AG09309 (cell line): ENCODE results near the gene RPS6KA2.

Experiments
- DNase-seq: peaks from one replicate; pipeline ENCODE4 v3.0.0-alpha.2; 2010; ENCODE audit warnings: low read depth
- H3K4me3 ChIP-seq: 2 replicates; pipeline ENCODE4 v1.5.1; 2011; ENCODE audit warnings: mild to moderate bottlenecking, low read depth, low read length, moderate library complexity; ENCODE audit not compliant: control insufficient read depth
- CTCF ChIP-seq: IDR thresholded peaks from 2 replicates; pipeline ENCODE4 v1.5.1; 2011; ENCODE audit warnings: mild to moderate bottlenecking, low read depth, low read length, inconsistent platforms; ENCODE audit not compliant: insufficient read depth, control insufficient read depth; ENCODE audit errors: missing control alignments

Gene RPS6KA2

GRCh38 chr6:166613027-166613426 lies 14.0 kb downstream of the RPS6KA2 start:
- no peak overlapping the region for H3K4me3 ChIP-seq
- no peak for DNase-seq
- no peak for TF ChIP-seq CTCF

GRCh38 chr6:166612471-166612881 lies 14.6 kb downstream of the RPS6KA2 start:
- no peak overlapping the region for H3K4me3 ChIP-seq
- no peak for TF ChIP-seq CTCF
- DNase-seq, result no peak

GRCh38 chr6:166611631-166612030 lies 15.4 kb downstream of the RPS6KA2 start:
- TF ChIP-seq CTCF, result no peak
- H3K4me3 ChIP-seq, result no peak overlapping the region
- no peak for DNase-seq

- no peak for TF ChIP-seq CTCF
- no peak for DNase-seq
- H3K4me3 ChIP-seq, result no peak overlapping the region
Observed at GRCh38 chr6:166610069-166610468, 17.0 kb downstream of the RPS6KA2 start.

GRCh38 chr6:166608774-166609173 lies 18.3 kb downstream of the RPS6KA2 start:
- TF ChIP-seq CTCF, result no peak
- DNase-seq, result no peak
- no peak overlapping the region for H3K4me3 ChIP-seq

GRCh38 chr6:166605752-166606151 lies 21.3 kb downstream of the RPS6KA2 start:
- no peak for DNase-seq
- no peak for TF ChIP-seq CTCF
- no peak overlapping the region for H3K4me3 ChIP-seq

- DNase-seq, result no peak
- no peak for TF ChIP-seq CTCF
- H3K4me3 ChIP-seq, result no peak overlapping the region
Observed at GRCh38 chr6:166604911-166605310, 22.1 kb downstream of the RPS6KA2 start.
